ENCODE data around the gene RBM47.
"Not testable (repeated sequence)": the region's sequence is repeated elsewhere in the genome, so short reads cannot be mapped to it uniquely, and the experiment has no call there.

Gene RBM47

DNA sequence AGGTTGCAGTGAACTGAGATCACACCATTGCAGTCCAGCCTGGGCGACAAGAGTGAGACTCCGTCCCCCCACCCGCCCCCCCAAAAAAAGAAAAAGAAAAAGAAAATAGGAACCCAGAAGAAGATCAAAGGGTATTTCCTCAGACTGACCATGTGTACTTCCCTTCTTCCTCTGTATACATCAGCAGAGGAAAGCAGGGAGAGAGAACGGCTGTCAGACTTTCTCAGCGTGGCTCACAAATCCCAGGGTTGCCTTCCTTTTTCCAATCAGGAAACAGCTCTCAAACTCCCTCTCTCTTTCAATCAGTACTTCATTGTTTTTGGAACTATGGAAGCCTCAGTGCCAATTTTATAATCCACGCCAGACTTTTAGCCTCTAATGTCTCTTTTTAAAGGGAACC is 235.4 kb downstream of the RBM47 start:
- Histone ChIP-seq H3K4me3 (ENCODE audit: extremely low read depth, insufficient read depth, low read length, poor library complexity, severe bottlenecking) (no peak overlapping the region), H3K27ac (ENCODE audit: low read depth, low read length, severe bottlenecking) (no peak overlapping the region), H3K4me1 (ENCODE audit: control insufficient read depth, insufficient read depth, low read length, poor library complexity, severe bottlenecking) (no peaks in the 10 kb centered on the region), H3K9me3 (ENCODE audit: control insufficient read depth, low read length) (no peaks in the 10 kb centered on the region), H3K36me3 (ENCODE audit: control insufficient read depth, insufficient read depth, low read length) (no peaks in the 10 kb centered on the region)
- 83 to 92% methylated on average over 2 to 3 of the region's 6 CpGs for WGBS, 2 experiments (ENCODE audit: insufficient coverage in 2 of 2)

DNA sequence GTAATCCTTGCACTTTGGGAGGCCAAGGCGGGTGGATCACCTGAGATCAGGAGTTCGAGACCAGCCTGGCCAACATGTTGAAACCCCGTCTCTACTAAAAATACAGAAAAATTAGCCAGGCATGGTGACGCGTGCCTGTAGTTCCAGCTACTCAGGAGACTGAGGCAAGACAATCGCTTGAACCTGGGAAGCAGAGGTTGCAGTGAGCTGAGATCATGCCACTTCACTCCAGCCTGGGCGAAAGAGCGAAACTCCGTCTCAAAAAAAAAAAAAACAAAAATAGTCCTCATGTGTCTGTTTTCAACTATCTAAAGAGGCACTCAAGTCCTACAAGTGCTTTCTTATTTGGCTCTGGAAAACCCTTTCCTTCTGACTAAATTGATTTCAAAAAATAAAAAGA is 237.4 kb downstream of the RBM47 start:
- not testable (repeated sequence) for H3K27ac ChIP-seq (ENCODE audit: low read depth, low read length, severe bottlenecking); H3K4me1 ChIP-seq (ENCODE audit: control insufficient read depth, insufficient read depth, low read length, poor library complexity, severe bottlenecking); H3K4me3 ChIP-seq (ENCODE audit: extremely low read depth, insufficient read depth, low read length, poor library complexity, severe bottlenecking); H3K9me3 ChIP-seq (ENCODE audit: control insufficient read depth, low read length); H3K36me3 ChIP-seq (ENCODE audit: control insufficient read depth, insufficient read depth, low read length)
- WGBS, 2 experiments (ENCODE audit: insufficient coverage in 2 of 2): 96 to 100% methylated on average over 7 to 9 of the region's 9 CpGs

DNA sequence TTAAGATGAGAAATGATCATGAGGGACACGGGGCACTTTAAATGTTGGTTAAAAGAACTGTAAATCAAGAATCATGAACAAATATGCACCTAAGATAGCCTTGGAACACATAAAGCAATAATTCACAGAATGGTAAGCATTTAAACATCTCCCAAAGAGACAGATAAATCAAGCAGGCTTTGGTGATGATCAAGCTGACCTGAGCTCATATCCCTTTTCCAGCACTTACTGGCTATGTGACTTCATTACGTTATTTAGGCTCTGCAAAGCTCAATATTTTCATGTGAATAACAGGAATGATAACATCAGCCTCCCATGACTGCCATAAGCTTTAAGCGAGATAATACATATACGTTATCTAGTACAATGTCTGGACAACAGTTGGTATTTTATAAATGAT is 239.7 kb downstream of the RBM47 start:
- Histone ChIP-seq H3K27ac (ENCODE audit: low read depth, low read length, severe bottlenecking) (no peak overlapping the region), H3K4me1 (ENCODE audit: control insufficient read depth, insufficient read depth, low read length, poor library complexity, severe bottlenecking) (no peaks in the 10 kb centered on the region), H3K9me3 (ENCODE audit: control insufficient read depth, low read length) (no peaks in the 10 kb centered on the region), H3K4me3 (ENCODE audit: extremely low read depth, insufficient read depth, low read length, poor library complexity, severe bottlenecking) (no peak overlapping the region), H3K36me3 (ENCODE audit: control insufficient read depth, insufficient read depth, low read length) (no peaks in the 10 kb centered on the region)
- WGBS, 2 experiments (ENCODE audit: insufficient coverage in 2 of 2): 73% methylated on average over 1 of the region's 4 CpGs; no CpG with 5 or more reads in 1 of the 2 experiments

DNA sequence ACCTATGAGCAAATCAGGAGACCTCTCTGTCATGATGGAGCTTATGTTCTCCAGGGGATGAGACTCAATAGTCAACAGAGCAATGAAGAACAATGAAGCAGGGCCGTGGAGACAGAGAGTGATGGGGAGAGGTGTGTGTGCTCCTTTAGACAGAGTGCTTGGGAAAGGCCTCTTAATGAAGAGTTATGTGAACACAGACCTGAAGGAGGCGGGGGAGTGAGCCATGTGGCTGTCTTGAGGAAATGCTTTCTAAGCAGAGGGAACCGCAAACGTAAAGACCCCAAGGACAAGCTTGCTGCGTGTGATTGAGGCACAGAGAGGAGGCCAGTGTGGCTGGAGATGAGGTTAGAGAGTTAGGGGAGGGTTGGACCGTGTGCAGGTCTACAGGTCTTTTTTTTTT is 241.4 kb downstream of the RBM47 start:
- no peak overlapping the region for H3K27ac ChIP-seq (ENCODE audit: low read depth, low read length, severe bottlenecking)
- H3K36me3 ChIP-seq (ENCODE audit: control insufficient read depth, insufficient read depth, low read length): no peaks in the 10 kb centered on the region
- WGBS, 2 experiments (ENCODE audit: insufficient coverage in 2 of 2): 52 to 76% methylated on average over 4 to 5 of the region's 6 CpGs
- H3K4me3 ChIP-seq (ENCODE audit: extremely low read depth, insufficient read depth, low read length, poor library complexity, severe bottlenecking): no peak overlapping the region
- no peaks in the 10 kb centered on the region for H3K4me1 ChIP-seq (ENCODE audit: control insufficient read depth, insufficient read depth, low read length, poor library complexity, severe bottlenecking)
- no peaks in the 10 kb centered on the region for H3K9me3 ChIP-seq (ENCODE audit: control insufficient read depth, low read length)

DNA sequence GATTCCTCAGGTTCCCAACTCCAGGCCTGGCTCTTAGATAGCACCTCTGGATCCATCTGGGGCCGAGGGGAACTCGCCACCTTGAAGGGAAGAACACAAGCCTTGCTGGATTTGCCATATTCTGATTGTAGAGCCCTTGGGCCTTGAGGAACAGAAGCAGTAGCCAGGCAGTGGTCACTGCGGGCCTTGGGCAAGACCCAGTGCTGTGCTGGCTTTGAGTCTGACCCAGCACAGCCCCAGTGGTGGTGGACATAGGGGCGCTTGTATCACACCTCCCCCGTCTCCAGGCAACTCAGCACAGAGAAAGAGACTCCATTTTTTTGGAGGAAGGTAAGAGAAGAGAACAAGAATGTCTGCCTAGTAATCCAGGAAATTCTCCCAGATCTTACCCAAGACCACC is 249.0 kb downstream of the RBM47 start:
- 80 to 85% methylated on average over 3 to 5 of the region's 5 CpGs for WGBS, 2 experiments (ENCODE audit: insufficient coverage in 2 of 2)
- Histone ChIP-seq H3K27ac (ENCODE audit: low read depth, low read length, severe bottlenecking) (no peak overlapping the region), H3K4me1 (ENCODE audit: control insufficient read depth, insufficient read depth, low read length, poor library complexity, severe bottlenecking) (no peaks in the 10 kb centered on the region), H3K4me3 (ENCODE audit: extremely low read depth, insufficient read depth, low read length, poor library complexity, severe bottlenecking) (no peak overlapping the region), H3K9me3 (ENCODE audit: control insufficient read depth, low read length) (no peaks in the 10 kb centered on the region), H3K36me3 (ENCODE audit: control insufficient read depth, insufficient read depth, low read length) (no peaks in the 10 kb centered on the region)

DNA sequence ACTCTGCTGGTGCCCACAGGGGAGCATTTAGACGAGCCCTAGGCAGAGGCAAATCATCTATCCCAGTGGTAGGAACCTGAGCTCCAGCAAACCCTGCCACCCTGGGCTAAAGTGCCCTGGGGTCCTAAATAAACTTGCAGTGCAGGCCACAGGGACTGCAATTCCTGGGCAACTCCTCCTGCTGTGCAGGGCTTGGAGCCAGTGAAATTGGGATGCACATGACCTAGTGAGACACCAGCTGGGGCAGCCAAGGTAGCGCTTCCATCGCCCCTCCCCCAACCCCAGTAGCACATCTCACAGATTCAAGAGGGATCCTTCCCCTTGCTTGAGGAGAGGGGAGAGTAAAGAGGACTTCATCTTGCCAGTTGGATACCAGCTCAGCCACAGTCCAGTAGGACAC is 250.4 kb downstream of the RBM47 start:
- H3K4me3 ChIP-seq (ENCODE audit: extremely low read depth, insufficient read depth, low read length, poor library complexity, severe bottlenecking): no peak overlapping the region
- H3K9me3 ChIP-seq (ENCODE audit: control insufficient read depth, low read length): no peaks in the 10 kb centered on the region
- H3K4me1 ChIP-seq (ENCODE audit: control insufficient read depth, insufficient read depth, low read length, poor library complexity, severe bottlenecking): no peaks in the 10 kb centered on the region
- H3K27ac ChIP-seq (ENCODE audit: low read depth, low read length, severe bottlenecking): no peak overlapping the region
- no peaks in the 10 kb centered on the region for H3K36me3 ChIP-seq (ENCODE audit: control insufficient read depth, insufficient read depth, low read length)
- WGBS, 2 experiments (ENCODE audit: insufficient coverage in 2 of 2): 40 to 60% methylated on average over 1 of the region's 3 CpGs

DNA sequence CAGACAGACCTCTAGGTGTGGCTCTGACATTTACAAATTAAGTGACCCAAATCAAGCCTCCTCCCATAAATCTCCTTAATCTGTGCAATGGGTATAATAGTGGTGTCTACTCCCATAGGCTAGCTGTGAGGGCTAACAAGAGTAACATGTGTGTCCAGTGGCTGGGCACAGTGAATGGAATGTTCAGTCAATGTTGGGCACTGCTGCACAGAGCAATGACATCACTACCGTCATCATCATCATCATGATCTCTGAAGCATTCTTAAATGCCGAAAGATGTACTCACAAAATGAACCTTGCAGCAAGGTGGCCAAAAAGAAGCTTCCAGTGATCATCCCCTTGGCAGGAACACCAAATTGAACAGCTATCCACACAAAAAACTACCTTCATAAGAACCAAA is 251.0 kb downstream of the RBM47 start:
- no peak overlapping the region for H3K4me3 ChIP-seq (ENCODE audit: extremely low read depth, insufficient read depth, low read length, poor library complexity, severe bottlenecking)
- H3K27ac ChIP-seq (ENCODE audit: low read depth, low read length, severe bottlenecking): no peak overlapping the region
- no peaks in the 10 kb centered on the region for H3K36me3 ChIP-seq (ENCODE audit: control insufficient read depth, insufficient read depth, low read length)
- H3K4me1 ChIP-seq (ENCODE audit: control insufficient read depth, insufficient read depth, low read length, poor library complexity, severe bottlenecking): no peaks in the 10 kb centered on the region
- WGBS, 2 experiments (ENCODE audit: insufficient coverage in 2 of 2): 42% methylated on average over 2 of the region's 2 CpGs; no CpG with 5 or more reads in 1 of the 2 experiments
- no peaks in the 10 kb centered on the region for H3K9me3 ChIP-seq (ENCODE audit: control insufficient read depth, low read length)

DNA sequence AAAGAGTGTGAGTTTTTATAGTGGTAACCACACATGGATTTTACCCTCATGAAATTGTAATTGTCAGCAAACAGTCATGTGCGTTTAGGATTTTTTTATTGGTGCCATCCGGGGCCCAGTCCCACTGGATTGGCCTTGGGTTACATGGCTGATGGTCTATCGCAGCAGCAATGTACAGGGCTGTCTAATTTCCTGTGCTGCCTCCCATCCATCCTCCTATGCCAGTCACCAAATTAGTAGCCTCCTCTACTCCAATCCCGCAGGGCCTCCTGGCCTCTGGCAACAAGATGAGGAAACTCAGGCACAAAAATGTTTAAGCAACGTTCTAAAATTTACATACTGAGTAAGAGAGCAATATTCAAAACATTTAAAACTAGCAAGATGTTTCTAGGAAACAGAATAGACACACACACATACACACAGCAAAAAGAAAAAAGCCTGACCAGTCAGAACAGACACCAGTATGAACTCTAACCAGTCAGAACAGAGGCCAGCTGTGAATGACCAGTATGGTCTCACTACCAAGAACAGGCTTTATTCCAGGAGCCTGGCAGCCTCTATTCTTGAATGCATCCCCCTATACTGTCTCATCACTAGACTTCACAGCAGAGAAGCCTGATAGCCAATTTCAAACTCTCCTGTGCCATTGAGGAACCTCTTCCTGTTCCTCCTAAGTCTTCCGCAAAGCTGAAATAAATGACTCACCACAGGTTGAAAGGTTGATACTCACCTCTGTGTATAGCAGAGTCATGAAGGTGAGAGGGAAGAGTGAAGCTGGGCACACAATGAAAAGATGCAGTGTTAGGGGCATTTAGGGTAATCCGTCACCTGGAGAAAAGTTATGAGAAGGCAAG is 251.9 kb downstream of the RBM47 start:
- WGBS, 2 experiments (ENCODE audit: insufficient coverage in 2 of 2): 93 to 98% methylated on average over 4 to 5 of the region's 7 CpGs
- H3K36me3 ChIP-seq (ENCODE audit: control insufficient read depth, insufficient read depth, low read length): no peaks in the 10 kb centered on the region
- H3K27ac ChIP-seq (ENCODE audit: low read depth, low read length, severe bottlenecking): no peak overlapping the region
- H3K4me1 ChIP-seq (ENCODE audit: control insufficient read depth, insufficient read depth, low read length, poor library complexity, severe bottlenecking): no peaks in the 10 kb centered on the region
- H3K9me3 ChIP-seq (ENCODE audit: control insufficient read depth, low read length): no peaks in the 10 kb centered on the region
- H3K4me3 ChIP-seq (ENCODE audit: extremely low read depth, insufficient read depth, low read length, poor library complexity, severe bottlenecking): no peak overlapping the region

DNA sequence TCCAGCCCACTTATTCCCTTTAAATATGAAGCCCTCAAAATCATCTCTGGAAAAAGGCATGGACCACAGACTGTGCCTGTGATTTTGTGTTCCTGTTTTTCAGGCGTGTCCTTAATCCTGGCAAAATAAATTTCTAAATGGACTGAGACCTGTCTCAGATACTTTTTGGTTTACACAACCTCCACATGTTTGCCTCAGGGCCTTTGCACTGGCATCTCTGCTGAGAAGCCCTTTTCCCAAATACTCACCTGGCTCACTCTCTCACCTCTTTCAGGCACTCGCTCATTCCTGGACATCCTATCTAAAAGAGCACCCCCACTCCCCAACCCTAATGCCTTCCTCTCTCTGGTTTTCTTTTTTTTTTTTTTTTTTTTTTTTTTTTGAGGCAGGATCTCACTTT is 254.0 kb downstream of the RBM47 start:
- Histone ChIP-seq H3K4me1 (ENCODE audit: control insufficient read depth, insufficient read depth, low read length, poor library complexity, severe bottlenecking) (no peaks in the 10 kb centered on the region), H3K9me3 (ENCODE audit: control insufficient read depth, low read length) (no peaks in the 10 kb centered on the region), H3K27ac (ENCODE audit: low read depth, low read length, severe bottlenecking) (no peak overlapping the region), H3K4me3 (ENCODE audit: extremely low read depth, insufficient read depth, low read length, poor library complexity, severe bottlenecking) (no peak overlapping the region), H3K36me3 (ENCODE audit: control insufficient read depth, insufficient read depth, low read length) (no peaks in the 10 kb centered on the region)
- WGBS, 2 experiments (ENCODE audit: insufficient coverage in 2 of 2): 92 to 100% methylated on average over 1 of the region's 2 CpGs

DNA sequence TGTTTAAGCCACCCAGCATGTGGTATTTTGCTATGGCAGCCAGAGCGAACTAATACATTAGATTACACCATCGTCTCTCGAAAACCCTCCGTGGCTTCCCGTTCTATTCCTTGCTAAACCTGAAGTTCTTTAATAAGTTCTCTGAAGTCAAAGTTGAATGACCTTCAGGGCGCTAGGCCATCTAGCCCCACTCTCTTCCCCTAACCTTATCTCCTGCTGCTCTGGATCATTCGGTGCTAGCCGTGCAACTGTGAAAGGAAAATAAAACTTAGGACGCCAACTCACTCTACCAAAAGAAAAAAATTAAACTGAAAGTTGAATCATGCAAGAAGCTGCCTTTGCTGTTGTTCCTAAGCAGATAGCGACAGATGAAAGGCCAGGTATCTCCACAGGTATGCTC is 254.6 kb downstream of the RBM47 start:
- H3K27ac ChIP-seq (ENCODE audit: low read depth, low read length, severe bottlenecking): no peak overlapping the region
- no peaks in the 10 kb centered on the region for H3K36me3 ChIP-seq (ENCODE audit: control insufficient read depth, insufficient read depth, low read length)
- no peaks in the 10 kb centered on the region for H3K9me3 ChIP-seq (ENCODE audit: control insufficient read depth, low read length)
- H3K4me1 ChIP-seq (ENCODE audit: control insufficient read depth, insufficient read depth, low read length, poor library complexity, severe bottlenecking): no peaks in the 10 kb centered on the region
- 88 to 96% methylated on average over 10 of the region's 10 CpGs for WGBS, 2 experiments (ENCODE audit: insufficient coverage in 2 of 2)
- H3K4me3 ChIP-seq (ENCODE audit: extremely low read depth, insufficient read depth, low read length, poor library complexity, severe bottlenecking): no peak overlapping the region

DNA sequence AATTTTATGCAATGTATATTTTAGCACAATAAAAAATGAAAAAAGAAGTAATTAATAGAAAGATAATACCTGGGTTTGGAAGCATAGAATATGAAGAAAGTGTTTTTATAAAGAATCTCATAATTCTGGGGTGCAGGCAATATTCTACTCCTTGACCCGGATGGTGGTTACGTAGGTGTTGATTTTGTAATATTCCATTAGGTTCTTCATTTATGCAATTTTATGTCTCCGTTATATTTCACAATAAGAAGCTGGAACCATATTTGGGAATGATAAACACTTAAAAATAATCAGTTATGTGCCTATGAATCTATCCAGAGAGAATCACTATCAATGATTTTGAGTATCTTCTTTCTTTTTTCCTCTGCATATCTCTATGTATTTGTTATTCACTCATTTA is 256.0 kb downstream of the RBM47 start:
- no CpG with 5 or more reads among the region's 3 CpGs for WGBS, 2 experiments (ENCODE audit: insufficient coverage in 2 of 2)
- H3K27ac ChIP-seq (ENCODE audit: low read depth, low read length, severe bottlenecking): no peak overlapping the region
- H3K36me3 ChIP-seq (ENCODE audit: control insufficient read depth, insufficient read depth, low read length): no peaks in the 10 kb centered on the region
- no peaks in the 10 kb centered on the region for H3K9me3 ChIP-seq (ENCODE audit: control insufficient read depth, low read length)
- H3K4me3 ChIP-seq (ENCODE audit: extremely low read depth, insufficient read depth, low read length, poor library complexity, severe bottlenecking): no peak overlapping the region
- H3K4me1 ChIP-seq (ENCODE audit: control insufficient read depth, insufficient read depth, low read length, poor library complexity, severe bottlenecking): no peaks in the 10 kb centered on the region
